A549 treated with CpdA at 1 μM for 4 hours (cell line): ENCODE data around the gene VWC2. TPM values are rescaled to one million over a fixed set of nuclear protein-coding genes. Genes with fewer than 3 reads are reported as not detected.

Experiments
- total RNA-seq: library from RNA; stranded (reverse); fragments of 200-300 nt; extraction: Qiagen RNA extraction; gene quantifications from 5 replicates; pipeline ENCODE4 v1.2.3, GENCODE V29; 2022; ENCODE audit warnings: low read depth

VWC2 gene
- not detected in 5 replicates for total RNA-seq

GRCh38 chr7:49773218-49773935 is at the start of gene VWC2:
VWC2 (plus strand) TSS chr7:49773638; CDS start chr7:49775436, 1,798 bp downstream.

